ENCODE results near the gene GLB1L2. TPM values are rescaled to one million over a fixed set of nuclear protein-coding genes. Genes with fewer than 3 reads are reported as not detected.

Gene GLB1L2
- total RNA-seq, 2 donors from 2014 or later, result 9.9 to 12.5 TPM

- Histone ChIP-seq H3K4me3 (ENCODE audit: low read length) (no peak overlapping the region), H3K9me3 (ENCODE audit: control insufficient read depth, low read length) (no peaks in the 10 kb centered on the region), H3K27ac (ENCODE audit: low read depth, low read length) (no peak overlapping the region), H3K27me3 (ENCODE audit: control insufficient read depth, insufficient read depth, low read length, poor library complexity, severe bottlenecking) (no peaks in the 10 kb centered on the region), H3K4me1 (ENCODE audit: control insufficient read depth, insufficient read depth, low read length) (no peaks in the 10 kb centered on the region), H3K9ac (ENCODE audit: extremely low read depth, low read length, poor library complexity, severe bottlenecking) (no peak overlapping the region), H3K36me3 (ENCODE audit: control insufficient read depth, insufficient read depth, low read length) (no peaks in the 10 kb centered on the region)
- Mint-ChIP-seq H3K27me3 (ENCODE audit: insufficient read depth) (peaks cover 6% of the 10 kb centered on the region), H3K36me3 (ENCODE audit: low read depth) (peaks cover 2% of the 10 kb centered on the region), H3K9me3 (peaks cover 2% of the 10 kb centered on the region), H3K4me3 (no peak overlapping the region), H3K4me1 (peaks cover 1% of the 10 kb centered on the region), H3K27ac (no peak overlapping the region)
- peak; percentile 10 for DNase-seq
- TF ChIP-seq CTCF (conservative IDR thresholded peaks at IDR 0.05), result no peak
- WGBS, 2 experiments (ENCODE audit: insufficient coverage in 1 of 2, insufficient read length in 1 of 2), result 91 to 97% methylated on average over 3 to 5 of the region's 5 CpGs
These were observed 23.9 kb downstream of the GLB1L2 start for GRCh38 chr11:134355656-134356055.

DNA sequence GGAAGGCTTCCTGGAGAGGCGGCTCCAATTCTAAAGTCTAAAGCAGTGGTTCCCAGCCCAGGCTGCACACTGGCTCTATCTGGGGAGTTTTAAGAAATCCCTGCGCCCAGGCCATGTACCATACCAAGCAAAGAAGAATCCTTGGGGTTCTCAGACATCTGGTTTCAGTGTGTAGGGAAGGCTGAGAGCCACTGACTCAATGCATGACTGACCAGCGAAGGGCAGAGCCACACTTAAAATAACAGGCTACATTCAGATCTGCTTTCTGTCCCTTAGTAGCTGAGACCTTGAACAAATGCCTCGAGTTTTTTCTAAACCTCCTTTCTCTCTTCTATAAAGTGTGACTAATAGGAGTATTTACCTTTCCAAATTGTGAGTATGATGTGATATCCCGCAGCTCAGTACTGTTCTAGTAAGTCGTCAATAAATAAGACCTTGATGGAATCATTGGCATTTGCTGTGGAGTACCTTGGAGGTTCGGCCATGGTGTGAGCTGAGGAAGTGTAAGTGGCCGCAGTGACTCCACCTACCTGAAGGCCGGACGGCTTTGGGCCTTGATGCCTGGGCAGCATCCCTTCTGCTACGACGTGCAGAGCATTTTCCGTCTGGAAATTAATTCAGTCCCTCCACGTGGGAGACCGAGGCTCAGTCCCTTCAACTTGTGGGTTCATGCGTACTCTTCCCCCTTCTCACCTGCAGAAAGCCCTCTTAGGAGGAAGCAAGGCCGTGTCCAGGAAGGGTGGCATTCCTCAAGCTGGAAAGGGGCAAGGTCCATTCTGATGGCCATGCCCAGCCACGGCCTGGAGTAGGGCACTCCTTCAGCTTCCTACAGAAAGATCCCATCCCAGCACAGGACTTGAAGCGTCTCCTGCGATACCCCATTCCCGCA is 25.1 kb downstream of the GLB1L2 start:
- Histone ChIP-seq H3K9me3 (ENCODE audit: control insufficient read depth, low read length) (no peaks in the 10 kb centered on the region), H3K4me1 (ENCODE audit: control insufficient read depth, insufficient read depth, low read length) (no peaks in the 10 kb centered on the region), H3K36me3 (ENCODE audit: control insufficient read depth, insufficient read depth, low read length) (no peaks in the 10 kb centered on the region), H3K27me3 (ENCODE audit: control insufficient read depth, insufficient read depth, low read length, poor library complexity, severe bottlenecking) (no peaks in the 10 kb centered on the region), H3K4me3 (ENCODE audit: low read length) (no peak overlapping the region), H3K9ac (ENCODE audit: extremely low read depth, low read length, poor library complexity, severe bottlenecking) (no peak overlapping the region), H3K27ac (ENCODE audit: low read depth, low read length) (no peak overlapping the region)
- H3K9me3 Mint-ChIP-seq, result peaks cover 2% of the 10 kb centered on the region
- TF ChIP-seq CTCF (conservative IDR thresholded peaks at IDR 0.05), result no peak
- no peak overlapping the region for H3K4me3 Mint-ChIP-seq
- WGBS, 2 experiments (ENCODE audit: insufficient coverage in 1 of 2, insufficient read length in 1 of 2), result 93 to 95% methylated on average over 16 to 21 of the region's 21 CpGs
- DNase-seq, result peak; percentile 26
- peaks cover 2% of the 10 kb centered on the region for H3K36me3 Mint-ChIP-seq (ENCODE audit: low read depth)
- peaks cover 1% of the 10 kb centered on the region for H3K4me1 Mint-ChIP-seq
- H3K27ac Mint-ChIP-seq, result no peak overlapping the region
- H3K27me3 Mint-ChIP-seq (ENCODE audit: insufficient read depth), result peaks cover 6% of the 10 kb centered on the region

GRCh38 chr11:134357545-134357839 is 25.7 kb downstream of the GLB1L2 start:
- WGBS, 2 experiments (ENCODE audit: insufficient coverage in 1 of 2, insufficient read length in 1 of 2), result 80 to 87% methylated on average over 2 to 8 of the region's 8 CpGs
- Mint-ChIP-seq H3K4me1 (peaks cover 1% of the 10 kb centered on the region), H3K9me3 (peaks cover 2% of the 10 kb centered on the region), H3K27ac (no peak overlapping the region), H3K4me3 (no peak overlapping the region), H3K36me3 (ENCODE audit: low read depth) (peaks cover 2% of the 10 kb centered on the region), H3K27me3 (ENCODE audit: insufficient read depth) (peaks cover 6% of the 10 kb centered on the region)
- H3K9ac ChIP-seq (ENCODE audit: extremely low read depth, low read length, poor library complexity, severe bottlenecking), result no peak overlapping the region
- H3K4me1 ChIP-seq (ENCODE audit: control insufficient read depth, insufficient read depth, low read length), result no peaks in the 10 kb centered on the region
- no peak overlapping the region for H3K4me3 ChIP-seq (ENCODE audit: low read length)
- peak; percentile 31 for DNase-seq
- no peak overlapping the region for H3K27ac ChIP-seq (ENCODE audit: low read depth, low read length)
- TF ChIP-seq CTCF (conservative IDR thresholded peaks at IDR 0.05), result no peak
- no peaks in the 10 kb centered on the region for H3K36me3 ChIP-seq (ENCODE audit: control insufficient read depth, insufficient read depth, low read length)
- H3K27me3 ChIP-seq (ENCODE audit: control insufficient read depth, insufficient read depth, low read length, poor library complexity, severe bottlenecking), result no peaks in the 10 kb centered on the region
- H3K9me3 ChIP-seq (ENCODE audit: control insufficient read depth, low read length), result no peaks in the 10 kb centered on the region
